Body of pancreas (tissue), 4 donors: ENCODE data around the gene ZIC4. TPM values are rescaled to one million over a fixed set of nuclear protein-coding genes. Genes with fewer than 3 reads are reported as not detected.

ENCODE experiments used
- ATAC-seq: fragments of 150-250 bp; one replicate; pipeline ENCODE4 v1.9.1; 2016
- DNase-seq, 4 donors: peaks; one replicate each; pipeline ENCODE4 v3.0.0-alpha.2; 2019
- H3K27ac ChIP-seq, 4 donors: fragments of 200-600 bp; sonication (generic); 1 replicate in 3 of 4; 2 replicates in 1 of 4; pipeline versions ENCODE4 v1.5.1 to v1.6.1; 2016 to 2019; ENCODE audit warnings: mild to moderate bottlenecking in 1 of 4, mixed read lengths in 1 of 4, moderate library complexity in 1 of 4
- H3K27me3 ChIP-seq, 2 donors: fragments of 200-600 bp; sonication (generic); one replicate each; pipeline ENCODE4 v1.6.0; 2016; ENCODE audit warnings: mild to moderate bottlenecking in 1 of 2
- H3K36me3 ChIP-seq, 2 donors: fragments of 200-600 bp; sonication (generic); replicated peaks in 1 of 2; 2 replicates each; pipeline ENCODE4 v1.5.1; 2016; ENCODE audit warnings: low read depth in 2 of 2; ENCODE audit not compliant: insufficient read depth in 1 of 2
- H3K4me1 ChIP-seq: fragments of 200-600 bp; sonication (generic); one replicate; pipeline ENCODE4 v1.6.0; 2016
- H3K4me3 ChIP-seq, 2 donors: fragments of 200-600 bp; sonication (generic); 1 replicate in 1 of 2; 2 replicates in 1 of 2; pipeline ENCODE4 v1.5.1; 2016 to 2019
- H3K9me3 ChIP-seq, 3 donors: fragments of 200-600 bp; sonication (generic); 1 replicate in 2 of 3; 2 replicates in 1 of 3; pipeline ENCODE4 v1.5.1; 2016
- CTCF ChIP-seq, 7 experiments: fragments of 450-650 bp in 4 of 7; fragments of 200-600 bp in 3 of 7; sonication (generic) in 3 of 7; IDR thresholded peaks; one replicate each; pipeline ENCODE4 v1.5.1; 2016 to 2019; ENCODE audit warnings: antibody characterized with exemption in 7 of 7
- POLR2A ChIP-seq, 3 donors: fragments of 450-650 bp; IDR thresholded peaks; one replicate each; pipeline ENCODE4 v1.6.1; 2016; ENCODE audit warnings: antibody characterized with exemption in 3 of 3, mild to moderate bottlenecking in 2 of 3
- WGBS, 2 donors: methylation state at CpG; one replicate each; pipeline ENCODE4 v1.1.5; 2017; 5-methylcytosine and 5-hydroxymethylcytosine counted together
- intact Hi-C: fragments of 100-400 bp; cut with DNase I; formaldehyde crosslinking; loops from one replicate; pipeline ENCODE4 v1.15.1; 2023
- total RNA-seq, 2 donors: library from RNA; depleted of rRNA; stranded (reverse); fragments of >200 nt; gene quantifications; one replicate each; pipeline ENCODE4 v1.1.0, GENCODE V29; 2016

Gene ZIC4
- total RNA-seq, 2 donors from 2014 or later, result not detected

DNA sequence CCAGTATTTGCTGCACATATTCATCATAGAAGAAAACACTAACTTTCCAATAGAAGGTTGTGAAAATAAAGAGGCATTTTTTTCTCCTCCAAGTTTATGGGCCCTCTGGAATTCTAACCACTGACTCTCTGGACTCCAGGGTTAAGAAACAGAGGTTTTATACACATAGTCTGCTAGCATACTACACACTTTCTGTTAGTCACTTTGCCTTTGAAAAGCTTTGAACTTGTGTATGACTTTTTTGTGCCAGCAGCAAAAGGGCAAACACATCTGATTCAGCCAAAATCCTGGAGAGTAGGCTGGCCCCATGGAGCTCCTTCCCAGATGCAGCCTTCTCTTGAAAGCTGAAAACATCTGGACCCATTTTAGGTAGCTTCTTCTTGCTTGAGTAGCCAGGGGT, 6.2 kb downstream of the ZIC4 start:
- DNase-seq (no peak), ATAC-seq (no peak)
- Histone ChIP-seq H3K4me3 (no peak overlapping the region), H3K27ac (no peak overlapping the region), H3K36me3 (no peaks in the 10 kb centered on the region), H3K4me1 (peaks cover 18% of the 10 kb centered on the region), H3K9me3 (no peaks in the 10 kb centered on the region), H3K27me3 (peaks cover 0 to 36% of the 10 kb centered on the region in 2 donors)
- intact Hi-C loops, result no loop called here
- TF ChIP-seq POLR2A (IDR thresholded peaks at IDR 0.05), result no peak
- TF ChIP-seq CTCF (IDR thresholded peaks at IDR 0.05), result no peak

DNA sequence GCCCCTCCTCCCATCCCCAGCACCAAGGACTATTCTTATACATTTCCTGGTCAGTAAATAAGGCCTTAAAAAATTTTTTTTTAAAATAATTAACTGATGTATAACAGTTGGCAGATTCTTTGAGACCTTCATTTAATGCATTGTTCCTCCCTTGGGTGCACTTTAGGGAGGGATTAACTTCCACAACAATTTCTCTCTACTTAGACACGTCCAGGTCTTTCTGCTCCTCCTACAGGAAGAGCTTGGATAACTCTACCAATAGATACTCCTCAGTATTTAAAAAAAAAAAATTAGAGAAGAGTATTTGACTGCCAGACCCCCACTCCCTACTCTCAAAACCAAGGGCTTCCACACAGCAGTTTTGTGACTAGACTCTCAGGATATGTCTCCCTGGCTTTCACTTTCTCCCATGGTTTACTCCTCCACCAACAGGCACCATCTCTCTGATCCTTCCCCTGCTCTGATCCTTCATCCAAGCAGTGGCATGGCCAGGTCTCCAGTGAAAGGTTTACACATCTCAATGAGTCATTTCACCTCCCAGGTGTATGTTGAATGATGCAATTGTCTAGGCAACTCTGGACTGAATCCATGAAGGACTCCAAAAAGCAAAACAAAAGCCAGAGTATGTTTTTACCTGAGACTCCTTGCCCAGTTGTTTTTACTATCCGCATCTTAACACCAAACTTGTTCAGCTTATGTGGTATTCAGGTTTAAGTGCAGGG, 7.4 kb downstream of the ZIC4 start:
- no peaks in the 10 kb centered on the region for H3K36me3 ChIP-seq
- no peak for DNase-seq
- no peak for ATAC-seq
- no peak overlapping the region for H3K4me3 ChIP-seq
- H3K27me3 ChIP-seq, result peaks cover 0 to 40% of the 10 kb centered on the region in 2 donors
- H3K27ac ChIP-seq, result no peak overlapping the region
- 45 to 66% methylated on average over 2 of the region's 2 CpGs for WGBS, 2 donors
- peaks cover 19% of the 10 kb centered on the region for H3K4me1 ChIP-seq
- TF ChIP-seq POLR2A (IDR thresholded peaks at IDR 0.05) (no peak), CTCF (IDR thresholded peaks at IDR 0.05) (no peak)
- H3K9me3 ChIP-seq, result no peaks in the 10 kb centered on the region
- intact Hi-C loops, result no loop called here

GRCh38 chr3:147397875-147398812, 8.2 kb downstream of the ZIC4 start:
- H3K4me3 ChIP-seq, result no peak overlapping the region
- no peak for ATAC-seq
- no peaks in the 10 kb centered on the region for H3K36me3 ChIP-seq
- 8 to 14% methylated on average over 43 to 46 of the region's 46 CpGs for WGBS, 2 donors
- peaks cover 27% of the 10 kb centered on the region for H3K4me1 ChIP-seq
- H3K27me3 ChIP-seq, result peaks cover 0 to 48% of the 10 kb centered on the region in 2 donors
- no peak for DNase-seq
- no peaks in the 10 kb centered on the region for H3K9me3 ChIP-seq
- H3K27ac ChIP-seq, result no peak overlapping the region
- TF ChIP-seq CTCF (IDR thresholded peaks at IDR 0.05) (no peak), POLR2A (IDR thresholded peaks at IDR 0.05) (no peak)
- intact Hi-C loops, result no loop called here

GRCh38 chr3:147397155-147397874, 9.0 kb downstream of the ZIC4 start:
- Histone ChIP-seq H3K9me3 (no peaks in the 10 kb centered on the region), H3K27ac (no peak overlapping the region), H3K4me3 (no peak overlapping the region), H3K4me1 (peaks cover 35% of the 10 kb centered on the region), H3K27me3 (peaks cover 0 to 56% of the 10 kb centered on the region in 2 donors), H3K36me3 (no peaks in the 10 kb centered on the region)
- TF ChIP-seq CTCF (IDR thresholded peaks at IDR 0.05), result no peak
- no peak for TF ChIP-seq POLR2A (IDR thresholded peaks at IDR 0.05)
- intact Hi-C loops, result no loop called here
- 4 to 6% methylated on average over 33 to 34 of the region's 34 CpGs for WGBS, 2 donors
- no peak for DNase-seq
- no peak for ATAC-seq
